HG03378 (cell line): ENCODE measurements around the gene ZAP70.
A peak's percentile ranks its signal among the peaks of the same experiment; 100 is the strongest.

Experiments used
- ATAC-seq: cut with Tn5 transposase; IDR thresholded peaks from one replicate; pipeline ENCODE4 v1.9.1; 2021; ENCODE audit warnings: mild to moderate bottlenecking, moderate library complexity; ENCODE audit not compliant: unreplicated experiment

ZAP70 gene

DNA sequence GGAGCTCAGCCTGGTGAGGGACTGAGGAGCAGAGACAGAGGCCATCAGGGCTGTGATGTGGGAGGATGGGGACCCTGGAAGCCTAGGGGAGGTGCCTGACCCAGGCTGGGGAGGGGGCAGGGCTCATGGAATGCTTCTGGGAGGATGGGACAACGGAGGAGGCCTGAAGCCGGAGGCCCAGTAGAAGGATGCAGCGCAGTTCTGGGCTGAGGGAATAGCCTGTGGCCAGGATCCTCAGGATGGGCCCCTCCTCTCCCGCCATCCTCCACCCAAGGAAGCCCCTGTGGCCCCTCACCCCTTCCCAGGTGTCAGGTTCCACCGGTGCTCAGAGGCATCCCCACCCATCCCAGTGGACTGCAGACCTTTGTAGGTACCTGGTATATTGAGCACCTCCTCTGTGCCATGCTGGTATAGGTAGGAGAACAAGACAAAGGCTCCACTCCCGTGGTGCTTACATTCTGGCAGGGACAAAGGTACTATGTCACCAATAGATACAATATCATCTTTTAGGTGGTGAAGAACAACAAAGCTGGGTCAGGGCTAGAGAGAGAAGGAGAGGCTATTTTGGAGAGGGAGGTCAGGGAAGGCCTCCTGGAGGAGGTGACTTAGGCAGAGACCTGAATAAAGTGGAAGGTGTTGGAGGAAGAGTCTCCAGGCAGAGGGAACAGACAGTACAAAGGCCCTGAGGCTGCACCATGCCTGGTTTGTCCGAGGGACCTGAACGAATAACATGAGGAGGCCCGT lies 2.7 kb downstream of the ZAP70 start:
- no peak for ATAC-seq

DNA sequence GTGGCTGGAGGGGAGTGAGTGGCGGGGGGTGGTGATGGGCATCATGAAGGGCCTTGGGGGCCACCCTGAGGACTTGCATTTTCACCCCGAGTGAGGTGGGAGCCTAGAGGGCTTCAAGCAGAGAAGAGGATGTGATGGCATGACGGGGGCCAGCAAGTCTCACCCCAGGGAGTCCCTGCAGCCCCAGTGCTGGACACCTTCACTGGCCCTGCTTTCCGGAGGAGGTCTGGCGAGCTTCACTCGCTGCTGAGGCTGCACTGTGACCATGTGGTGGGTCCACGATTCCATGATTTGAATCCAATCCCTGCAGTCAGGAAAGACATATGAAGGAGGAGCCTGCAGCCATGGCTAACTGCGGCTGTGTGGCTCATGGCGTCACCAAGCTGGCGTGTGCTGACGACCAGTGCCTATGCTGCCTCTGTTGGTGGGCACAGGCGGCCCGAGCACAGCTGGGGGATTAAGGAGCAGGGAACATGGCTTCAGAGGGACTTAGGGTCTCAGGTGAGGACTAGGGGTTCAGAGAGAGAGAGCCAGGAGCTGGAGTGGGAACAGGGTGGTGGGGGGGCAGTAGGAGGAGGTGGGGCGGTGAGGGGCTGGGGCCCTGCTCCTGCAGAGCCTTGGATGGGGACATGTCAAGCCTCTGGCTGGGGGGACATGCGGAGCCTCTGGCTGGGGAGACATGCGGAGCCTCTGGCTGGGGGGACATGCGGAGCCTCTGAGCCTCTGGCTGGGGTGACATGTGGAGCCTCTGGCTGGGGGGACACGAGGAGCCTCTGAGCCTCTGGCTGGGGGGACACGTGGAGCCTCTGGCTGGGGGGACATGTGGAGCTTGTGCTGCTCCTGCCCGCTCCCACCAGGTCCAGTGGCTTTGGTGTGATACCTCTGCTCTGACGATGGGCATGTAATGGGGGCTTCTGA lies 3.6 kb downstream of the ZAP70 start:
- ATAC-seq = no peak

DNA sequence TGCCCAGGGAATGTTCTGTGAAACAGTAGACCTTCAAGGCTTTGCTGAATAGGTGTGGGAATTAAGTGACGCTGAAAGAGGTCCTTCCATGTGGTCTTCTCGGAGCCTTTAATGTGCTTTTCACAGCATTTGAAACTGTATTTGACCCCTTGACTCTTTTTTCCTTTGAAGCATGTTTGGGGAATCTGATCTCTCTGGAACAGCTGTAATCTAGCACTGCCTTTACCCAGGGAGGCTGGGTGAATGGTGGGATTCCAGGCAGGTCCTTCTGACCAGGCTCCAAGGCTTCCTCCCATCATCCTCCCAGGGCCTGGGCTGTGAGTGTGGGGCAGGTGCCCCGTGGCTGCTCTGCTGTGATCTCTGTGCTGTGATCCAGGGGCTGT lies 4.2 kb downstream of the ZAP70 start:
- ATAC-seq = no peak

DNA sequence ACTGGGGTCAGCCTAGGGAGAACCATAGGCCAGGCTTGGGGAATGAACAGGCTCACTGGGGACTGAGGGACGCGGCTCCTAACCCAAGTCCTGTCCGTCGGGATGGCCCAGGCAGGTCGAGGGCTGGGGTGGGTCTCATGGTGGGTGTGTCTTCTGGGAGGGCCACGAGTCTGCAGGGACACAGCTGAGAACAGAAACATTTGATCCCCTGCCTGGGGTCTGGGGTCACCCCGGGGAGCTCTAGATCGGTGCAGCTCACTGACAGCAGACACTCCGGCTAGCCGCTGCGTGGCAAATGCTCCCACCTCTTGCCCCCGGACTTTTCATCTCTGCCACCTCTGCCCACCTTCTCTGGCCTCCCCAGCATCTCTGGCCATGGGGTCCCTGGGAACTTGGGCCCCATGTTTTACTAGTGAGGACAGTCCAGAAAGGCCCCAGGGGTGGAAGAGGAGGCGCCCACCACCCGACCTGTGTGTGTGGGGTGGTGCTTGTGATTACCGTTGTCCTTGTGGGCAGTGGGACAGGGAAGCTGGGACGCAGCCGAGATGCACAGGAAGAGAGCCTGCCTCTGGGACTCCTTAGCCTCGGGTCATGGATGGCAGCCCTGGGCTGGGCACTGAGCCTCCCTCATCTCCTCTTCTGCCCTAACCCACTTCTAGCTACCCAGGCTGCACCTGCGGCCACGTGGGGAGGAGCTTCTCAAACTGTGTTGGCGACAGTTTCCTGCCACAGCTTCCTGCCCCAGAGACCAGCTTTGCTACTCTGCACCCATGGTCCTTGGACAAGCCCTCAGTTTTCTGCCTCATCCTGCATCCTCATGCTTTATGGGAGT lies 4.9 kb downstream of the ZAP70 start:
- peak; percentile 71 for ATAC-seq

DNA sequence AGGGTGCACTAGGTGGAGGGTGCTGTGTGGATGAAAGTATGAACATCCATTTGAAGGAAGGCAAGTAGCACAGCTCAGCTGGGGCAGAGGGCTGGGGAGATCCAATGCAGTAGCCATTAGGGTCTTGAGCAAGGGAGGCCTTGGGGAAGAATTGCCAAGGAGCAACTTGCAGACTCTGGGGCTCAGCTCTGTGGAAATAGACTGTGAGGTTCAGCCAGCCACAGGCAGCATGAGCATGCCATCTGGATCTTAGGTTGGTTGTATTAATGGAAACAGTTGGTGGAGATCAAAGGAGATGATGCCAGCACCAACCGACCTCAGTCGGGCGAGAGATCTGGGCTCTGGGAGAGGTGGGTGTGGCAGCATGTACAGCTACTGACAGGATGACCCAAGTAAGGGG lies 5.6 kb downstream of the ZAP70 start:
- ATAC-seq = peak; percentile 14

DNA sequence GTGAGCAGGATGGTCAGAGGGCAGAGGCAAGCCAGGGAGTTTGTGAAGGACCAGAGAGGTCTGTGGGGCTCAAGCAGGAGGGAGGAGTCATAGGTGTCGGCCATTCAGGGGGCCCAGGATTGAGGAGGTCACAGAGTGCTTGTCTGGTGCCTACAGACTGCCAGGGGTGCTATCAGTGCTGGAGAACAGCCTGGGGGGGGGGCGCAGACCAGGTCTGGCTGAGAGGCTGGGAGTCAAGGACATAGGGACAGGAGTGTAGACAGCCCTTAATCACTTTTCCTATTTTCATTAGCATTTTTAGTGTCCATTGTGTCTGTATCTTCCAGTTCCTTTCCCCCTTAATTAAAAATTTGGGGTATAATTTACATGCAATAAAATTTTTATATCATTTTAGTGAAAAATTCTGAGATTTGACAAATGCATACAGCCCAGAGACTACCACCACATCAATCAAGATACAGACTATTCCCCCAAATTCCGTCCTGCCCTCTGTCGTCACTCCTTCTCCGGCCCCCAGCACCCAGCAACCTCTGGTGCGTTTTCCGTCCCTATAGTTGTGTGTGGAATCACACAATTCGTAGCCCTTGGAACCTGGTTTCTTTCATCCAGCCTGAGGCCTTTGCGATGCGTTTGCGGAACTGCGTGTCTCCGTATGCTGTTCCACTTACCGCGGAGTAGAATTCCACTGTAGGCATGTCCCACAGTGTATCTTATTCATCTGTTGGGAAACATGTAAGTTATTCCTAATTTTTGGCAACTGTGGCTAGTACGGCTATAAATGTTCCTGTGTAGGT lies 6.2 kb downstream of the ZAP70 start:
- no peak for ATAC-seq

DNA sequence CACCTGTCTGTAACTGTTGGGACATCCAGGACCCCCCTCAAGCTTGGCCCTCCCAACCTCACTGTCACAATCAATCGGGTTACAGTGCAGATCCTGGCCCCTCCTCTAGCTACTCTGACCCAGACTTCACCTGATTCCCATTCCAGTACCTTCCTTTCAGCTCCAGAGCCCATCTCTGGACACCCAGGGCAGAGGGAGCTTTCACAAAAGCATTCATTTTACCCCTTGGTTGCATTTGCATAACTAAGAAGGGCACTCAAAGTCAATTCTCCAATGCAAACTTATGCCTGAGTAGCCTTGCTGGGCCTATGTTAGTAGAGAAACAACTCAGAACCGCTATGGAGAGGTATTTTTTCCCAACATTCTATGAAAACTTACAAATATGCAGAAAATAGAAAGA lies 7.4 kb downstream of the ZAP70 start:
- ATAC-seq = no peak

DNA sequence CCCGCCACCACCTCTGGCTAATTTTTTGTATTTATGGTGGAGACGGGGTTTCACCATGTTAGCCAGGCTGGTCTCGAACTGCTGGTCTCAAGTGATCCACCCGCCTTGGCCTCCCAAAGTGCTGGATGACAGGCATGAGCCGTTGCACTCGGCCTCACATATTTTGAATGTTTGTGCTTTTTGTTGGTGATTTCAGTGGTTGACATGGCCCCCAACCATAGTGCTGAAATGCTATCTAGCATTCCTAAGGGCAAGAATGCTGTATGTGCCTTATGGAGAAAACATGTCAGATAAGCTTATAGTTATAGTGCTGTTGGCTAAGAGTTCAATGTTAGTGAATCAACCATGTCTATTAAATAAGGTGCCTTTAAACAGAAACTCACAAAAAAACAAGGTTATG lies 8.9 kb downstream of the ZAP70 start:
- no peak for ATAC-seq

DNA sequence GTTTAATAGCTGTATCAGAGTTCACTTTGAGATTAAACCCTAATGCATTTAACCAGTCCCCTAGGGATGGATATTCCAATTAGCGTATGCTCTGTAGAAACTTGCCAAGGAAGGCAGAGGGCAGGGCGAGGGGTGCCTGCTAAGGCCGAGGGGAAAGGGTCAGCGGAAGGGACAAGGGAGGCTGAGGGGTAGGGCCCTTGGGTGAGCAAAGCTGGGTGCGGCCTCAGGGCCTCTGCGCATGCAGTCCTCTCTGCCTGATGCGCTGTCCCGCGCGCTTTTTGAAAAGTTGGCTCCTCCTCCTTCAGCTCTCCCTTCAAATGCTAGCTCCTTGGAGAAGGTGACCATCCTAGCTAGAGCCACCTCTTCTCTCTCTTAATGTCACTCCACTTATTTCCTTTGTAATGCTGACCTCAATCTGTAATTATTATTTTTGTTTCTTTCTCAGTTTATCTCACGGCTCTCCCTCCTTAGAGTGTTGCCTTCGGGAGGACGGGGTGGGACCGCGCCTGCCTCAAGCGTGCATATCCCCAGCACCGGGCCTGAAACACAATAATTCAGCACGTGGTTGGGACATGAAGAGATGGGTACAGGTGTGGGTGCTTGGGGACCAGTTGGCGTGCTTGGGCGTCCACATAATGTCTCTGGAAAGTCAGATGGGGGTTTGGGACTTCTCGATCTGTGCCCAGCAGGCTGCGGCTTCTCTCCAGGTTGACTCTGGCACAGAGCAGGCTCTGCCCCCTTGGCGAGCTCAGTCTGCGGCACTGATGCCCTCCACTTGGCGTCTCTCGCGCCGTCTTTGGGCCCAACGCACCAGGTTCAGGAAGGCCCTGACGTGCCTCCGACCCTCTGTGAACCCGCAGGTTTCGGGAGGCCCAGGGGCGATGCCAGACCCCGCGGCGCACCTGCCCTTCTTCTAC lies 10.0 kb downstream of the ZAP70 start:
- no peak for ATAC-seq

DNA sequence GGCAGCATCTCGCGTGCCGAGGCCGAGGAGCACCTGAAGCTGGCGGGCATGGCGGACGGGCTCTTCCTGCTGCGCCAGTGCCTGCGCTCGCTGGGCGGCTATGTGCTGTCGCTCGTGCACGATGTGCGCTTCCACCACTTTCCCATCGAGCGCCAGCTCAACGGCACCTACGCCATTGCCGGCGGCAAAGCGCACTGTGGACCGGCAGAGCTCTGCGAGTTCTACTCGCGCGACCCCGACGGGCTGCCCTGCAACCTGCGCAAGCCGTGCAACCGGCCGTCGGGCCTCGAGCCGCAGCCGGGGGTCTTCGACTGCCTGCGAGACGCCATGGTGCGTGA lies 10.7 kb downstream of the ZAP70 start:
- no peak for ATAC-seq

DNA sequence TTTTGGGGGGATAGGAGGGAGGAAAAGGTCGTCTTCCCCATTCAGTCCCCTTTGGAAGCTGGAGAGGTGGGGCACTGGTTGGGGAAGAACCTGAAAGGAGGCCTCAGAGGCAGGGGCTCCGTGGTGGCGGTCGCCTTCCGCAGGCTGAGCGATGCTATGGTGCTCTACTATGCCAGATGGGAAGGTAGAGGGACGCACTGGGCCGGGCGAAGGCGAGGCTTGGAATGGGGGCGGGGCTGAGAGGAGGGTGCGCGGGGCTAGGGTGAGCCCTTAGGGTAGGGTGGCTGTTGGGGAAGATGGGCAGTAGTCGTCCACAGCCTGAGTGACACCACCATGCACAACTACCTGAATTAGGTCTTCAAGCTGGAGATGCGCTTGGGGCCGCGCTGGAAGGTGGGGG lies 11.1 kb downstream of the ZAP70 start:
- ATAC-seq = no peak

DNA sequence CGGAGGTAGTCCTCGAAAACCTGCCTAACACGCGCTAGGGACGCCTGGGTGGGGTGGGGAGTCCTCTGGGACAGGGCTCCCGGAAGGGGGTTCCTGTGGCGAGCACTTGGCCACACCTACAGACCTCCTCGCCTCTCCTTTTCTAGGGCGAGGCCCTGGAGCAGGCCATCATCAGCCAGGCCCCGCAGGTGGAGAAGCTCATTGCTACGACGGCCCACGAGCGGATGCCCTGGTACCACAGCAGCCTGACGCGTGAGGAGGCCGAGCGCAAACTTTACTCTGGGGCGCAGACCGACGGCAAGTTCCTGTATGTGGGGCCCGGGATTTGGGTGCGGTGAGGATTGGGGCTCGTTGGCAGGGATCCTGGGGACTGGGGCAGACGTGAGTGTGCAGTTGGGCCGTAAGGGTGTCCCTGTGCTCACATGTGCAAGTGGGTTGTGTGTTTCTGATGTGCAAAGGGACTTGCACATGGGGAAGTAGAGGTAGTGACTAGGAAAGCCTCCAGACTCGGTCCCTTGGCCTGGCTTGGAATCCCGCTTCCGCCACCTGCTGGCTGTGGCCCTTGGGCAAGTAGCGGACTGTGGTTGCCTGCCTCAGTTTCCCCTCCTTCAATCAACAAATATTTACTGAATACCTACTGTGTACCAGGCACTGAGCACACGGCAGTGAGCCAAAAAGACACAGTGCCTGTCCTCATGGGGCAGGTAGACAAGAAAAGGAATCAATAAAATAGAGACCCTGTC lies 11.7 kb downstream of the ZAP70 start:
- no peak for ATAC-seq

DNA sequence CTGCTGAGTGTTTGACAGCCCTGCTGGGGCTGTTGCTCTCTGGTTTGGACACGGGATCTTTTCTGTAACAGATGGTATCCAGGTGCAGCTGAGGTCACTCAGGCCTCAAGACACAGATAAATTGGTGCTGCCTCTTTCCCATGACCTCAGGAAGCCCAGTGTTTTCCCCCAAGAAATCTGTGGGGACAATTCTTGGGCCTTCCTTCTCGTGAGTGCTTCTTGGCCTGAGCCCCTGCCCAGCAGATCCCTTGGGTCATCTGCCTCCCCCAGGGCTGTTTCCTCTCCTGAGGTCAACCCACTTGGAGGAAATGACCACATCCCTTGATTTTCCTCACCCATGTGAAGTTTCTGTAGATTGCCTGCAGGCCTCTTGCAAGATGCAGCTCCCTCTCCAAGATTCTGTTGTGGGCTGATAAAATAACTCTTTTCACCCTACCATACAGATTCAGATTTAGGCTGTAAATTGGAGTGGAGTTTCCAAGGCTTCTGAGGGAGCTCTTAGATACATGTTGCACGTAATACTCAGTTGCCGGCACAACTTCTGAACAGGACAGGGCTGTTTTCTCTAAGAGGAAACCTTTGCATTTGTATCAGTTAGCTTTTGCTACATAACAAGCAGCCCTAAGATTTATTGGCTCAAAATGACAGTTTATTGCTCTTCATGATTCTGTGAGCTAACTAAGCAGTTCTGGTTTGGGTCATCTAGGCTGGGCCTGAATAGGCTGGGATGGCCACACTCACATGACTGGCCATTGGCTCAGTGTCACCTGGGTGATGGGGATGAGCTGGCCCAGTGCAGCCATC lies 13.1 kb downstream of the ZAP70 start:
- no peak for ATAC-seq

DNA sequence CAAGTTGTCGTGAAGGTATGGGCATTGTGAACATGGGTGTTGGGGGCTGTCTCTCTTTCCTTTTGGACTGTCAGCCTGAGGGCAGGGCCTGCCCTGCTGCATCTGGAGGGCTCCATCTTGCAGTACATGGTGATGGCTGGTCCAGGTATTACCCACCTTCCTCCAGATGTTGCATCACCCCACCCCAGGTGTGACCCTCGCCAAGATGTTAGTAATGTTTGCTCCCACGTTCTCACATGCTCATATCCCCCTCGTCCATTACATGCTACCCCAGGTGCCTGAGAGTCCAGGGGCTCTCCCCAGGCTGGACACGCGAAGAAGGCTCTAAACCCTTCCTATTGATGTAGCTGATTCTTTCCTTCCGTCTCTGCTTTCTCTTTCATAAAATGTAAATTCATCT lies 13.9 kb downstream of the ZAP70 start:
- no peak for ATAC-seq

DNA sequence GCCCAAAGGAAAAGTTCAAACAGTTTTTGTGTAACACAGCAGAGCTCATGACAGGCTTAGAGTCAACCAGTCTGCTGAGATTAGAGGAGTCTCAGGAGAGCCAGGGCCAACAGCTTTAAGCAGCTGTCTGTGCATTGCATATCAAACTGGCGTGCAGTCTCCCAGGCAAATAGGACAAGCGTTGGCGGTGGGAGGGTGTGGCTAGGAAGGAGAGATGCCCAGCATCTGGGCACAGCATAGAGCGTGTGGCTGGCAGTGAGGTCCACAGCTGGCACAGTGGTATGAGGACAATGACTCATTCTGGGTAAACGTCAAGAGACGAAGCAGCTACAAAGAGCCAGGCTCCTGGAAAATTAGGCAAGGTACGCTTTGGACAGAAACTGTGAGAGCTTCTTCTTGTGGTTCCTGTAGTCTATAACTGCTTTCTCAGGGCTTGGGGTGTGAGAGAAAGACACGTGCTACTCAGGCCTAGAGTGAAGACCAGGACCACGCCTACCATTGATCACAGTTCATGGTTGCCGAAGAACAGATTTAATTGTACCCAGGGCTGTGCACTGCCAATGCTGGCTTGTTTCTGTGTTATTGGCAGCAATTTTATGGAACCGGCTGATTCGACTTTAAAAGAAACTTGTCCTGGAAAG lies 14.8 kb downstream of the ZAP70 start:
- no peak for ATAC-seq

DNA sequence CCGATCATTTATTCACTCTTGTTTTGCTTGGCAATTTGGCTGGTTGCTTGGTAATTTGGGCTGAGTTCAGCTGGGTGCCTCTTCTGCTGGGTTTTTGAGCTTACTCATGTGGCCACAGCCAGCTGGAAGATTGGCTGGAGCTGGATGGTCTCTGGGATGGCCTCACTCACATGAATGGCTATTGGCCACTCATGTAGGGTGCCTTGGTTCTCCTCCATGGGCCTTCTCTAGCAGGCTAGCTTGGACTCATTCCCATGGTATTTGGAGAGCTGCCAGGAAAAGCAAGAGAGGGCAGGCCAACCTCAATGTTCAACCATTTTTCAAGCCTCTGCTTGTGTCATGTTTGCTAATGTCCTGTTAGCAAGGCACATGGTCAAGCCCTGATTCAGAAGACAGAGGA lies 16.9 kb downstream of the ZAP70 start:
- ATAC-seq = no peak

DNA sequence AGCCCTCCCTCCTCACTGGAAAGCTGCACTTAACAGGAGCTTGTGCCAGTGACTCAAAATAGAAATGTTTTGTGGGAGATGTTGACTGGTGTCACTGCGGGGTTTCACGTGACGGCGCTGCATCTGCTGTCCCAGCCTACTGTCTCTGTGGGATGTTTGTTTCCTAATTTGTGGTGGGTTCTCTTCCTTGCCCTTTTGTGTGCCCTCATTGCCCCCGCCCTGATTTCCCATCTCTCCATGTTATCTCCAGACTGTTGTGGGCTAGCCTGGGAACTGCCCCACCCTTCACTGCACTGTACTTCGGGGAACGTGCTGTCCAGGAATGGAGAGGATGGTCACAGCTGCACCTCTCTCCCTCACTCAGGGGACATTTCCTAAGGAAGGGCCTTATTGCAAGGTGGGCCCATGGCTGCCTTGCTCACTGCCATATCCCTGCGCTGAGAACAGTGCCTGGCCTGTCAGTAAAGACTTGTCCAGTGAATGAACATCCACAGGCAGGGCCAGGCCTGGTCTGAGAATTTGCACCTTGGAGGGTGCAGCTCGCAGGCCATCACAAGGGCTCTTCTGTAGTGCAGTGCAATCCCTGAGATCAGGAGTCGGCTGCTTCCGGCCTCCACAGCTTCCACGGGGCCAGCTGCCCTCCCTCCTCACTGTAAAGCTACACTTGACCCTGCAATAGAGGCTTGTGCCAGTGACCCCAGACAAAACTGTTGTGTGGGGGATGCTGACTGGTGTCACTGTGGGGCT lies 18.1 kb downstream of the ZAP70 start:
- ATAC-seq = no peak
